HEK293T (cell line): ENCODE measurements around the gene ZNF655.
A peak's percentile ranks its signal among the peaks of the same experiment; 100 is the strongest.
"Not testable (repeated sequence)": the region's sequence is repeated elsewhere in the genome, so short reads cannot be mapped to it uniquely, and the experiment has no call there.

Source experiments
- CTCF ChIA-PET: fragments of 350-600 bp; formaldehyde crosslinking; extraction: SDS; loops from one replicate; lab custom pipeline; 2021; ENCODE audit warnings: antibody characterized with exemption, inconsistent platforms; lab: Yijun Ruan, JAX
- POLR2A ChIA-PET: fragments of 350-600 bp; formaldehyde crosslinking; extraction: SDS; loops from one replicate; lab custom pipeline; 2020; ENCODE audit warnings: antibody characterized with exemption, inconsistent platforms; lab: Yijun Ruan, JAX
- DNase-seq: peaks from one replicate; pipeline ENCODE4 v3.0.0; 2012; ENCODE audit warnings: mixed read lengths; ENCODE audit errors: extremely low spot score
- ARNT ChIP-seq: fragments of 450-650 bp; IDR thresholded peaks from 2 replicates; pipeline ENCODE4 v1.6.1; 2017; ENCODE audit warnings: mild to moderate bottlenecking
- BHLHE40 ChIP-seq: fragments of 450-650 bp; IDR thresholded peaks from 2 replicates; pipeline ENCODE4 v1.6.1; 2016; ENCODE audit warnings: mild to moderate bottlenecking, moderate library complexity, borderline replicate concordance
- ELF4 ChIP-seq: fragments of 450-650 bp; IDR thresholded peaks from 2 replicates; pipeline ENCODE4 v1.6.1; 2017; ENCODE audit warnings: antibody characterized with exemption
- FOXK2 ChIP-seq: fragments of 450-650 bp; IDR thresholded peaks from 2 replicates; pipeline ENCODE4 v1.6.1; 2016; ENCODE audit warnings: mild to moderate bottlenecking
- FOXM1 ChIP-seq: fragments of 450-650 bp; IDR thresholded peaks from 2 replicates; pipeline ENCODE4 v1.6.1; 2017; ENCODE audit warnings: mild to moderate bottlenecking, borderline replicate concordance
- HDGF ChIP-seq: fragments of 450-650 bp; IDR thresholded peaks from 2 replicates; pipeline ENCODE4 v1.6.1; 2017; ENCODE audit warnings: antibody characterized with exemption, borderline replicate concordance
- L3MBTL2 ChIP-seq: fragments of 450-650 bp; conservative IDR thresholded peaks from 2 replicates; pipeline ENCODE4 v1.6.1; 2016; ENCODE audit warnings: mild to moderate bottlenecking
- LEF1 ChIP-seq: fragments of 450-650 bp; IDR thresholded peaks from 2 replicates; pipeline ENCODE4 v1.6.1; 2017; ENCODE audit warnings: mild to moderate bottlenecking, borderline replicate concordance
- NFRKB ChIP-seq: fragments of 450-650 bp; IDR thresholded peaks from 2 replicates; pipeline ENCODE4 v1.6.1; 2016; ENCODE audit warnings: mild to moderate bottlenecking, moderate library complexity
- SP1 ChIP-seq: fragments of 450-650 bp; IDR thresholded peaks from 2 replicates; pipeline ENCODE4 v1.6.1; 2017
- SUZ12 ChIP-seq: fragments of 450-650 bp; IDR thresholded peaks from 2 replicates; pipeline ENCODE4 v1.6.1; 2016; ENCODE audit warnings: mild to moderate bottlenecking
- TARDBP ChIP-seq: fragments of 450-650 bp; IDR thresholded peaks from 2 replicates; pipeline ENCODE4 v1.6.1; 2016
- ZNF384 ChIP-seq: fragments of 450-650 bp; IDR thresholded peaks from 2 replicates; pipeline ENCODE4 v1.6.1; 2016
- TF ChIP-seq, protein P1 (sequence below): fragments of 450-650 bp; IDR thresholded peaks from 2 replicates; pipeline ENCODE4 v1.6.1; 2016

Gene ZNF655

DNA sequence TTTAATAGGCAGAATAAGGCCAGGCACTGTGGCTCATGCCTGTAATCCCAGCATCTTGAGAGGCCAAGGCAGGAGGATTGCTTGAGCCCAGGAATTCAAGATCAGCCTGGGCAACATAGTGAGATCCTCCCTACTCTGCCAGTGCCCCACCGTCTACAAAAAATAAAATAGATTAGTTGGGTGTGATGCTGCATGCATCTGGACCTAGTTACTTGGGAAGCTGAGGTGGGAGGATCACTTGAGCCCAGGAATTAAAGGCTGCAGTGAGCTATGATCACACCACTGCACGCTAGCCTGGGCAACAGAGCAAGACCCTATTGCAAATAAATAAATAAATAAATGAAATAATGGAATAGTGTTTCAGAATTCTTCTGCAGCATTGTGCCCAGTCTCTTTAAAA, 22.8 kb upstream of the ZNF655 start:
- no peak for DNase-seq
- ChIA-PET POLR2A (no interaction called here), CTCF (no interaction called here)
- TF ChIP-seq HDGF (no peak), FOXM1 (no peak), SUZ12 (no peak), ZNF384 (no peak), LEF1 (no peak), BHLHE40 (no peak), TARDBP (no peak)
- TF ChIP-seq, protein P1, sequence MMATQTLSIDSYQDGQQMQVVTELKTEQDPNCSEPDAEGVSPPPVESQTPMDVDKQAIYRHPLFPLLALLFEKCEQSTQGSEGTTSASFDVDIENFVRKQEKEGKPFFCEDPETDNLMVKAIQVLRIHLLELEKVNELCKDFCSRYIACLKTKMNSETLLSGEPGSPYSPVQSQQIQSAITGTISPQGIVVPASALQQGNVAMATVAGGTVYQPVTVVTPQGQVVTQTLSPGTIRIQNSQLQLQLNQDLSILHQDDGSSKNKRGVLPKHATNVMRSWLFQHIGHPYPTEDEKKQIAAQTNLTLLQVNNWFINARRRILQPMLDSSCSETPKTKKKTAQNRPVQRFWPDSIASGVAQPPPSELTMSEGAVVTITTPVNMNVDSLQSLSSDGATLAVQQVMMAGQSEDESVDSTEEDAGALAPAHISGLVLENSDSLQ: no peak

DNA sequence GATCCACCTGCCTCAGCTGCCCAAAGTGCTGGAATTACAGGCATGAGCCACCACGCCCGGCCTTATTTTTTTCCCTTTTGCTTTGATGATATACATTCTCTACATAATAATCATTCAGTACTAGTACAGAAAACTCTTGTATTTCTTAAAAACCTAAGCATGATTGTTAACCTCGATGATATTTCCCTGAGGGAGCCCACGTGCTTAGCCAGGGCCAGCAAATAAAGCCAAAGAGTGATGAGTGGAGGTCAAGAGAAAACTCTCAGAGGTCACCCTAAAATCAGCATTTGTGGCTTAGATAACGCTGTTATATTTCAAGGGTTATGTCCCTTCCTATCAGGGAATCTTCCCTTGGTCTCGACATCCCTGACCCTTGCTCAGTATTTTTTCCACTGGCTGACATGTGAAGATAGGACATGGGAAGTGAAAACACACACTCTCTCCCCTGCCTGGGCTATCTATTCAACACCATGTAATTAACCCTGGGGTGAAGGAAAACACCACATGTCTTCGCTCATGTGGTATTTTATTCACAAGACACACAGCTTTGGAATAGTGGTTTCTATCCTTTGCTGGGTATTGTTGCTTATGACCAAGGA, 19.1 kb upstream of the ZNF655 start:
- ChIA-PET POLR2A (no interaction called here), CTCF (no interaction called here)
- TF ChIP-seq ARNT (no peak), L3MBTL2 (peak; percentile 31)
- no peak for DNase-seq

DNA sequence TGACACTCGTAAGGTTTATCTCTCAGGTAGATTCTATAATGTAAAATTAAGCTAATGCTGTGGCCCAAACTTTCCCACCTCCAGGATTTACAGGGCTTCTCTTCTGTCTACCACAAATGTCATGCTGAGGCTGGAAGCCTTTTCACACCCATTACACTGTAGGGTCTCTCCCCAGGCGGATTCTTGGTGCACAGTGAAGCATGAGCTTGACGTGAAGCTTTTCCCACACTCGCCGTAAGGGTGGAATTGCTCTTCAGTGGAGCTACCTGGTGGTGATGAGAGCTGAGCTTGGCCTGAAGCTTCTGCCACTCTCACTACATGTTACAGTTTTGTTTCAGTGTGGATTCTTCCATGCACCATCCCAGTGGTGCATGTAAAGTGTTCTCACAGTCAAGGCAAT, 17.9 kb upstream of the ZNF655 start:
- POLR2A ChIA-PET: interaction anchor here (1.0 to 1.1 kb wide), 2 partner anchors 18 to 76 kb away, joined by 3 to 6 read pairs; partner anchors contain the start of genes ZNF655 and ZSCAN25
- CTCF ChIA-PET: no interaction called here
- TF ChIP-seq ARNT (no peak), L3MBTL2 (no peak)
- DNase-seq: no peak

DNA sequence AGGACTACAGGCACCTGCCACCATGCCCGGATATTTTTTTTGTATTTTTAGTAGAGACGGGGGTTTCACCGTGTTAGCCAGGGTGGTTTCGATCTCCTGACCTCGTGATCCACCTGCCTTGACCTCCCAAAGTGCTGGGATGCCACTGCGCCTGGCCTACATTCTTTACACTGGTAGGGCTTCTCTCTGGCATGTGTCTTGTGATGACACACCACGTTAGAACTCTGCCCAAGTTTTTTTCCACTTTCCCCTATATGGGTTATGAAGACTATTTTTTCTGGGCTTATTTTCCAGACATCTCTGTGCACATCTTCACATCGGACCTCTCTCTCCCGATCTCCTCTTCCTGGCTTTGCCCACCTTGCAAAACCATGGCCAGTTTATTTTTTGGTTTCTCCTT, 17.2 kb upstream of the ZNF655 start:
- POLR2A ChIA-PET: interaction anchor here (1.0 to 1.1 kb wide), 2 partner anchors 17 to 75 kb away, joined by 3 to 6 read pairs; partner anchors contain the start of genes ZNF655 and ZSCAN25
- TF ChIP-seq, protein P1: no peak
- no peak for TF ChIP-seq FOXK2
- TF ChIP-seq SUZ12: no peak
- no peak for TF ChIP-seq HDGF
- no peak for TF ChIP-seq FOXM1
- CTCF ChIA-PET: no interaction called here
- DNase-seq: no peak

DNA sequence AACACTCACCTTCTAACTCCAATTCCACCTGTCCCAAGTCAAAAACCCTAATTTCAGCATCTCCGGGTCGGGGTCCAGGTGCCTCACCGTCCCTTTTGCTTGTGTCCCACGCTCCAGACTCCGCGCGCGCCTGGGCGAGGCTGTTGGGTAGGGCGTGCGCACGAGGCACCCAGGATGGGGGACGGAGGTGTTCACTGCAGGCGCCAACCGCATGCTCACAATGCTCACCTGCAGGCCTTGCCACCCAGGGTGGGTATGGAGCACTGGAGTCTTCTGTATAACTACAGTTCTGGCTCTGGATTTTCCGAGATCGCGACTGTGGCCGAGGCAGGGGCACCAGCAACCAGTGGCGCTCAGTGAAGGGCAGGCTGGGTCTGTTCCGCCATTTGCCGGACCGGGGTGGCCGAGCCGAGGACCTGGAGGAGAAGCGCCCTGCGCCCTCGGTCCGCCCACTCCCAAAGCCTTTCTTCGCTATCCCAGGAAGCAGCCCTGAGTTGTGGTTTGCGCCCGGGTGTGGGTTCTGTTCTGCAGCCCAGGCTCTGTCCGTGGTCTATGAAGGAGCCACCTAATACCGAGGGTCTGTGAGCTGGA, 15.3 kb upstream of the ZNF655 start:
- DNase-seq: no peak
- no peak for TF ChIP-seq FOXM1
- TF ChIP-seq FOXK2: no peak
- no peak for TF ChIP-seq SP1
- TF ChIP-seq NFRKB: no peak
- no peak for TF ChIP-seq HDGF
- TF ChIP-seq, protein P1: no peak
- no peak for TF ChIP-seq ELF4
- no peak for TF ChIP-seq ZNF384
- TF ChIP-seq L3MBTL2: no peak
- no peak for TF ChIP-seq LEF1
- CTCF ChIA-PET: no interaction called here
- POLR2A ChIA-PET: no interaction called here

DNA sequence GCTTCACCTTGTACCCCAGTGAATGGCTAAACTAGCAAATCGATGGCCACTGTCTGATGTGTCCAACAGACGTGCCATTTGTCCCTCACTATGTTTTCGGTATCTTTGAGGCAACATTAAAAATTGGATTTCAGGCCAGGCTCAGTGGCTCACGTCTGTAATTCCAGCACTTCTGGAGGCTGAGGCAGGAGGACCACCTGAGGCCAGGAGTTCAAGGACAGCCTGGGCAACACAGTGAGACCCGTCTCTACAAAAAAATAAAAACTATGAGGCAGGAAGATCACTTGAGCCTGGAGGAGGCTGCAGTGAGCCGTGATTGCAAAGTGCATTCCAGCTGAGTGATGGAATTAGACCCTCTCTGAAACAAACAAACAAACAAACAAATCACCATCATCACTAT, 14.5 kb upstream of the ZNF655 start:
- POLR2A ChIA-PET: no interaction called here
- no peak for DNase-seq
- CTCF ChIA-PET: no interaction called here
- TF ChIP-seq HDGF (no peak), NFRKB (no peak), SUZ12 (no peak), ELF4 (no peak), BHLHE40 (no peak)
- TF ChIP-seq, protein P1: no peak

DNA sequence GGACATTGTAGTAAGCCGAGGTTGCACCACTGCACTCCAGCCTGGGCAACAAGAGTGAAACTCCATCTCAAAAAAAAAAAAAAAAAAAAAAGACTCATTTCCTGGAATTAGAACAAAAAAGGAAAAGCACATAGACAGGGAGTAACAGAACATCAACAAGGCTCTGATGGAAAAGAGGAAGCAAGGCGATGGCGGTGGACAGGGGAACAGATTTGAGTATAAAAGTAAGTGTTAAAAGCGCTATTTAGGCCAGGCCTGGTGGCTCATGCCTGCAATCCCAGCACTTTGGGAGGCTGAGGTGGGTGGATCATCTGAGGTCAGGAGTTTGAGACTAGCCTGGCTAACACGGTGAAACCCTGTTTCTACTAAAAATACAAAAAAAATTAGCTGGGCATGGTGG, 13.1 kb upstream of the ZNF655 start:
- CTCF ChIA-PET, DNase-seq: not testable (repeated sequence)
- POLR2A ChIA-PET: interaction anchor here (1.4 kb wide), 1 partner anchor 13 kb away, joined by 5 read pairs; the partner anchor contains the start of gene ZNF655

DNA sequence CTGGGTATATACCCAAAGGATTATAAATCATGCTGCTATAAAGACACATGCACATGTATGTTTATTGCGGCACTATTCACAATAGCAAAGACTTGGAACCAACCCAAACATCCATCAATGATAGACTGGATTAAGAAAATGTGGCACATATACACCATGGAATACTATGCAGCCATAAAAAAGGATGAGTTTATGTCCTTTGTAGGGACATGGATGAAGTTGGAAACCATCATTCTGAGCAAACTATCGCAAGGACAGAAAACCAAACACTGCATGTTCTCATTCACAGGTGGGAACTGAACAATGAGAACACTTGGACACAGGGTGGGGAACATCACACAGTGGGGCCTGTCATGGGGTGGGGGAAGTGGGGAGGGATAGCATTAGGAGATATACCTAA, 8.9 kb upstream of the ZNF655 start:
- POLR2A ChIA-PET, DNase-seq, CTCF ChIA-PET: not testable (repeated sequence)
